NCI-H748 (cell line): ENCODE data around the gene CENPU.

ENCODE experiments used
- DNase-seq: peaks from one replicate; lab custom pipeline; 2025; ENCODE audit not compliant: unreplicated experiment; lab: John Stamatoyannopoulos, UW

The CENPU gene

GRCh38 chr4:184713887-184714286 lies 20.0 kb downstream of the CENPU start:
- DNase-seq: no peak

GRCh38 chr4:184712322-184712721 lies 21.6 kb downstream of the CENPU start:
- no peak for DNase-seq

- DNase-seq: no peak
These were observed 27.4 kb downstream of the CENPU start for GRCh38 chr4:184706453-184706852.

GRCh38 chr4:184705692-184706091 lies 28.2 kb downstream of the CENPU start:
- no peak for DNase-seq

GRCh38 chr4:184702114-184702513 lies 31.8 kb downstream of the CENPU start:
- no peak for DNase-seq

GRCh38 chr4:184699941-184700340 lies 34.0 kb downstream of the CENPU start:
- DNase-seq: no peak

- no peak for DNase-seq
These were observed 35.9 kb downstream of the CENPU start for GRCh38 chr4:184697956-184698355.

- DNase-seq: no peak
These were observed 38.6 kb downstream of the CENPU start for GRCh38 chr4:184695178-184695896.

GRCh38 chr4:184694412-184694956 lies 39.4 kb downstream of the CENPU start:
- no peak for DNase-seq

GRCh38 chr4:184693056-184693455 lies 40.8 kb downstream of the CENPU start:
- DNase-seq: no peak

GRCh38 chr4:184689681-184690080 lies 44.2 kb downstream of the CENPU start:
- no peak for DNase-seq

GRCh38 chr4:184688447-184688846 lies 45.4 kb downstream of the CENPU start:
- DNase-seq: no peak

GRCh38 chr4:184688005-184688404 lies 45.9 kb downstream of the CENPU start:
- DNase-seq: no peak

- no peak for DNase-seq
These were observed 49.3 kb downstream of the CENPU start for GRCh38 chr4:184684491-184685189.

- DNase-seq: no peak
These were observed 52.0 kb downstream of the CENPU start for GRCh38 chr4:184681916-184682315.

- no peak for DNase-seq
These were observed 53.2 kb downstream of the CENPU start for GRCh38 chr4:184680698-184681097.

GRCh38 chr4:184675821-184676492 lies 57.9 kb downstream of the CENPU start:
- DNase-seq: no peak

GRCh38 chr4:184675018-184675417 lies 58.9 kb downstream of the CENPU start:
- DNase-seq: no peak

GRCh38 chr4:184674011-184674410 lies 59.9 kb downstream of the CENPU start:
- no peak for DNase-seq

GRCh38 chr4:184672741-184673140 lies 61.2 kb downstream of the CENPU start:
- no peak for DNase-seq

- no peak for DNase-seq
These were observed 62.8 kb downstream of the CENPU start for GRCh38 chr4:184671101-184671500.

- no peak for DNase-seq
These were observed 64.6 kb downstream of the CENPU start for GRCh38 chr4:184669251-184669650.
